ENCODE measurements around the gene PLOD1.

GRCh38 chr1:11979851-11980675 lies 45.5 kb downstream of the PLOD1 start, which contains the start of gene MFN2:
- TF ChIP-seq CTCF (IDR thresholded peaks at IDR 0.05; ENCODE audit: low read depth, low read length, poor library complexity, severe bottlenecking): no peak
- TF ChIP-seq EZH2phosphoT487 (IDR thresholded peaks at IDR 0.05; ENCODE audit: borderline replicate concordance, low read length): no peak
